Natural killer cell (primary cell): Measurements from ENCODE around the gene NFKBIA. TPM values are rescaled to one million over a fixed set of nuclear protein-coding genes. Genes with fewer than 3 reads are reported as not detected.

ENCODE experiments used
- ATAC-seq, 3 donors: fragments of 150-1000 bp in 2 of 3; fragments of 200-7000 bp in 1 of 3; cut with Tn5 transposase; 1 replicate in 1 of 3; 2 replicates in 2 of 3; pipeline ENCODE4 v1.10.0; 2021; ENCODE audit warnings: mild to moderate bottlenecking in 2 of 3, moderate library complexity in 2 of 3
- DNase-seq, 2 donors: peaks; one replicate each; pipeline versions ENCODE4 v3.0.0 to v3.0.0-alpha.2; 2013 to 2021; ENCODE audit warnings: mixed read lengths in 1 of 2
- H3K27ac ChIP-seq: one replicate; pipeline ENCODE4 v1.5.1; 2013; ENCODE audit warnings: mild to moderate bottlenecking, low read length
- H3K27me3 ChIP-seq: one replicate; pipeline ENCODE4 v1.6.1; 2013; ENCODE audit warnings: low read length; ENCODE audit not compliant: control insufficient read depth, insufficient read depth
- H3K36me3 ChIP-seq: one replicate; pipeline ENCODE4 v1.6.1; 2013; ENCODE audit warnings: low read length; ENCODE audit not compliant: control insufficient read depth, insufficient read depth
- H3K4me1 ChIP-seq: one replicate; pipeline ENCODE4 v1.6.1; 2013; ENCODE audit warnings: low read length; ENCODE audit not compliant: control insufficient read depth, insufficient read depth
- H3K4me3 ChIP-seq: one replicate; pipeline ENCODE4 v1.5.1; 2013; ENCODE audit warnings: low read length
- H3K9me3 ChIP-seq: one replicate; pipeline ENCODE4 v1.6.1; 2013; ENCODE audit warnings: low read length; ENCODE audit not compliant: control insufficient read depth, insufficient read depth
- H3K27ac Mint-ChIP-seq, 2 donors: one replicate each; pipeline ENCODE4 v1.8.0; 2022; ENCODE audit warnings: mild to moderate bottlenecking in 2 of 2, mixed read lengths in 2 of 2, moderate library complexity in 1 of 2
- H3K27me3 Mint-ChIP-seq, 2 donors: one replicate each; pipeline ENCODE4 v1.8.0; 2022; ENCODE audit warnings: low read depth in 2 of 2, mixed read lengths in 2 of 2
- H3K36me3 Mint-ChIP-seq: one replicate; pipeline ENCODE4 v1.8.0; 2022; ENCODE audit warnings: mixed read lengths
- H3K4me1 Mint-ChIP-seq, 2 donors: one replicate each; pipeline ENCODE4 v1.8.0; 2022; ENCODE audit warnings: mixed read lengths in 2 of 2
- H3K4me3 Mint-ChIP-seq: one replicate; pipeline ENCODE4 v1.8.0; 2022; ENCODE audit warnings: mild to moderate bottlenecking, moderate library complexity, mixed read lengths
- H3K9me3 Mint-ChIP-seq, 2 donors: one replicate each; pipeline ENCODE4 v1.8.0; 2022; ENCODE audit warnings: mixed read lengths in 2 of 2
- CTCF ChIP-seq: fragments of 200-600 bp; IDR thresholded peaks from one replicate; pipeline ENCODE4 v1.8.0; 2022; ENCODE audit warnings: antibody characterized with exemption
- WGBS: methylation state at CpG from one replicate; pipeline ENCODE4 v1.1.7; 2013; ENCODE audit warnings: missing lambda C conversion rate; ENCODE audit not compliant: insufficient coverage; 5-methylcytosine and 5-hydroxymethylcytosine counted together
- intact Hi-C: fragments of 100-400 bp; cut with micrococcal nuclease; formaldehyde crosslinking; loops from one replicate; pipeline ENCODE4 v1.14.2; 2022
- total RNA-seq, 4 donors: library from RNA; stranded (reverse); fragments of 120-200 nt in 1 of 4; gene quantifications; one replicate each; pipeline versions ENCODE4 v1.2.3 to v1.2.4, GENCODE V29; 2013 to 2022

Gene NFKBIA
- total RNA-seq, 3 donors from 2014 or later (not counting 1 experiment from before 2014, with no cell fraction given) = 2,039 to 3,339 (median 2,499) TPM

GRCh38 chr14:35402323-35403113 is 2.0 kb downstream of the NFKBIA start:
- peak overlapping the region; percentile 62 for H3K4me3 ChIP-seq
- H3K27me3 Mint-ChIP-seq = no peaks in the 10 kb centered on the region
- H3K36me3 ChIP-seq = peaks cover 43% of the 10 kb centered on the region
- ATAC-seq (no peak), DNase-seq (peak; percentile 37 to 66)
- H3K27me3 ChIP-seq = no peaks in the 10 kb centered on the region
- intact Hi-C loops = loop anchor here (2.0 to 5.0 kb wide), 5 partner anchors 70 to 545 kb away; partner anchors contain the start of genes FAM177A1 and SRP54
- no peak for TF ChIP-seq CTCF
- peaks cover 66 to 79% of the 10 kb centered on the region in 2 donors for H3K4me1 Mint-ChIP-seq
- H3K9me3 ChIP-seq = no peaks in the 10 kb centered on the region
- peaks cover 32% of the 10 kb centered on the region for H3K36me3 Mint-ChIP-seq
- WGBS = 35% methylated on average over 14 of the region's 14 CpGs
- H3K9me3 Mint-ChIP-seq = no peaks in the 10 kb centered on the region
- peak overlapping the region; percentile 89 for H3K4me3 Mint-ChIP-seq
- H3K27ac Mint-ChIP-seq = peak overlapping the region; percentile 98
- peak overlapping the region; percentile 96 for H3K27ac ChIP-seq
- peaks cover 46% of the 10 kb centered on the region for H3K4me1 ChIP-seq

- Histone ChIP-seq H3K27ac (peak overlapping the region; percentile 96), H3K9me3 (no peaks in the 10 kb centered on the region), H3K27me3 (no peaks in the 10 kb centered on the region), H3K36me3 (peaks cover 43% of the 10 kb centered on the region), H3K4me3 (peak overlapping the region; percentile 62), H3K4me1 (peaks cover 46% of the 10 kb centered on the region)
- H3K9me3 Mint-ChIP-seq = no peaks in the 10 kb centered on the region
- H3K27ac Mint-ChIP-seq = peak overlapping the region; percentile 98
- 42% methylated on average over 7 of the region's 14 CpGs for WGBS
- intact Hi-C loops = loop anchor here (2.0 to 5.0 kb wide), 6 partner anchors 15 to 544 kb away; partner anchors contain the start of genes FAM177A1 and SRP54
- H3K27me3 Mint-ChIP-seq = no peaks in the 10 kb centered on the region
- peaks cover 32% of the 10 kb centered on the region for H3K36me3 Mint-ChIP-seq
- TF ChIP-seq CTCF = no peak
- peak in 1 of 2 donors; percentile 50 for DNase-seq
- peaks cover 68 to 76% of the 10 kb centered on the region in 2 donors for H3K4me1 Mint-ChIP-seq
- ATAC-seq = no peak
- H3K4me3 Mint-ChIP-seq = peak overlapping the region; percentile 89
These were observed 2.9 kb downstream of the NFKBIA start for GRCh38 chr14:35401422-35402265.

- peaks cover 32% of the 10 kb centered on the region for H3K36me3 Mint-ChIP-seq
- TF ChIP-seq CTCF = no peak
- Histone ChIP-seq H3K4me1 (peaks cover 45% of the 10 kb centered on the region), H3K9me3 (no peaks in the 10 kb centered on the region), H3K4me3 (no peak overlapping the region), H3K27ac (peak overlapping the region; percentile 96), H3K27me3 (no peaks in the 10 kb centered on the region), H3K36me3 (peaks cover 43% of the 10 kb centered on the region)
- no peaks in the 10 kb centered on the region for H3K9me3 Mint-ChIP-seq
- peak overlapping the region; percentile 98 for H3K27ac Mint-ChIP-seq
- H3K4me3 Mint-ChIP-seq = peak overlapping the region; percentile 89
- ATAC-seq (no peak), DNase-seq (peak; percentile 45 to 66)
- intact Hi-C loops = loop anchor here (2.0 to 5.0 kb wide), 4 partner anchors 16 to 544 kb away; partner anchors contain the start of gene SRP54
- H3K27me3 Mint-ChIP-seq = no peaks in the 10 kb centered on the region
- WGBS = 57% methylated on average over 10 of the region's 10 CpGs
- H3K4me1 Mint-ChIP-seq = peaks cover 60 to 68% of the 10 kb centered on the region in 2 donors
These were observed 3.7 kb downstream of the NFKBIA start for GRCh38 chr14:35400648-35401421.
